DMS53 treated with DMSO at 0.1 percent for 48 hours (cell line): Measurements from ENCODE around the gene REEP1.
A peak's percentile ranks its signal among the peaks of the same experiment; 100 is the strongest.
"Not testable (repeated sequence)": the region's sequence is repeated elsewhere in the genome, so short reads cannot be mapped to it uniquely, and the experiment has no call there.

Experiments
- DNase-seq: peaks from one replicate; lab custom pipeline; 2025; ENCODE audit not compliant: unreplicated experiment; lab: John Stamatoyannopoulos, UW

Gene REEP1

DNA sequence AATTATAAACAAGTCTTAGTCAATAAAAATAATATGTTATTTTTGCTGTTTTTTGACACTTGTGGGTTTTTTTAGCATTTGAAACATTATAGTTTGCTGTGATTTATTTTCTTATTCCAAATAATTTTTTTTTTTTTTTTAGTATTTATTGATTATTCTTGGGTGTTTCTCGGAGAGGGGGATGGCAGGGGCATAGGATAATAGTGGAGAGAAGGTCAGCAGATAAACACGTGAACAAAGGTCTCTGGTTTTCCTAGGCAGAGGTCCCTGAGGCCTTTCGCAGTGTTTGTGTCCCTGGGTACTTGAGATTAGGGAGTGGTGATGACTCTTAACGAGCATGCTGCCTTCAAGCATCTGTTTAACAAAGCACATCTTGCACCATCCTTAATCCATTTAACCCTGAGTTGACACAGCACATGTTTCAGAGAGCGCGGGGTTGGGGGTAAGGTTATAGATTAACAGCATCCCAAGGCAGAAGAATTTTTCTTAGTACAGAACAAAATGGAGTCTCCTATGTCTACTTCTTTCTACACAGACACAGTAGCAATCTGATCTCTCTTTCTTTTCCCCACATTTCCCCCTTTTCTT lies 8.5 kb upstream of the REEP1 start:
- not testable (repeated sequence) for DNase-seq

DNA sequence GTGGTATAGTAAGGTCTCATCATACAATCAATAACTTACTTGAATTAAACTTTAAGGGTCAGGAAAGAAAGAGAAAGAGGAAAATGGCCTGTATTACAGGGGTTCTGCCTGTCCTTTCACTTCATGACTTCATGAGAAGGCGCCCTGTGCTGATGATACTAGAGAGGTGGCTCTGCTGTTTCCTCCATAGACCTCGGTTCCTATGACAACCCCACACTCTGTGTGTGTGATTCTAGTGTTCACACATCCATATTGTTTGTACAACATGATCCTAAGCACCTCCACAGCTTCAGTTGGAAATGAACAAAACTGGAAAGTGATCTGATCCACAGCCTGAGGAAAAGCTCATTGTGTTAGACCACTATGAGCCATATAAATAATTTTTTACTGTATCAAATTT lies 7.0 kb upstream of the REEP1 start:
- peak; percentile 45 for DNase-seq

DNA sequence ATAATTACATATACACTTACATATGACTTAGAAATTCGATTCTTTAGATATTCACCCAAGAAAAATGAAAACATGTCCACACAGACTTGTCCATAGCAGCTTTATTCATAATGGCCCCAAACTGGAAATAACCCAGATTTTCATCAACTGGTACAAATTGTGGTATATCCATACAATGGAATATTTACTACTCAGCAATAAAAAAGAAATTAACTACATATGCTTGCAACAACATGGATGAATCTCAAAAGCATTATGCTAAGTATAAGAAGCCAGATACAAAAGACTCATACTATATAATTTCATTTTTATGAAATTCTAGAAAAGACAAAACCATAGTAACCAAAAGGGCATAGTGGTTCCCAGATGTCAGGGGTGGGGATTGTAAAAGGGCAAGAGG lies 5.1 kb upstream of the REEP1 start:
- DNase-seq = no peak

DNA sequence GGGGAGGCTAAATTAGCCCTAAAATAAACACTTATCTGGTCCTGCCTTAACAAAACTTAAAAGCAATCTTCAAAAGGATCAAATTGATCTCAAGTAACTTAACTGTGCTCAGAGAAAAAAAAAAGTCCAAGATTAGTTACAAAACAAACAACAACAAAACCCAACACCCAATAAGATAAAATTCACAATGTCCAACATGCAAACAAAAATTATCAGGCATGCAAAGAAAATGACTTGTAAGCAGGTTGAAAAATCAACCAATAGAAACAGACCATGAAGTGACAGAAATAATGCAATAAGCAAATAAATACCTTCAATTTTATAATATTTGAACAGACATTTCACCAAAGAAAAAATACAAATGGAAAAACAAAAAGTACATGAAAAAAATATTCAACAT lies 4.0 kb upstream of the REEP1 start:
- no peak for DNase-seq

DNA sequence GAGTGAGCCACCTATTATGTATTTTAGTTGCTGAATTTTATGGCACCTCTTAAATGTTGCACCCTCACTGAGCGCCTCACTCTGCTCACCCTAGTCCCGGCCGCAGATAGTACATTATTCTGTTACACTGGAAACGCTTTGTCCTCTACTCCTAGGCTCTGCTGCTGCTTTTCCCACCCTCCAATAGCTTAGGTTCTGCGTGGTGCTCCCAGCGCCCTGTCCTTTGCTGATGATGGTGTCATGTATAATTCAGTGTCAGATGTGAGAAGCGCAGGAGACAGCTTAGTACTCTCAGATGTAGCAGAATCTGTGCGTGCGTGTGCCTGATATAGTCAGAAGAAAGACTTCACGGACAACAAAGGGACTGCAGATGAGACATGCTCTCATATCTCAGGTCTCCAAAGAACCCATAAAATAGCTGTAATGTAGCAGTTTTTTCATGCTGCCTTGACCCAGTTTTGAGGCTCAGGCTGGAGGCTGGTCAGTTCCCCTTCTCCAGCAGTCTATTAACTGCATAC lies 1.4 kb upstream of the REEP1 start:
- no peak for DNase-seq

DNA sequence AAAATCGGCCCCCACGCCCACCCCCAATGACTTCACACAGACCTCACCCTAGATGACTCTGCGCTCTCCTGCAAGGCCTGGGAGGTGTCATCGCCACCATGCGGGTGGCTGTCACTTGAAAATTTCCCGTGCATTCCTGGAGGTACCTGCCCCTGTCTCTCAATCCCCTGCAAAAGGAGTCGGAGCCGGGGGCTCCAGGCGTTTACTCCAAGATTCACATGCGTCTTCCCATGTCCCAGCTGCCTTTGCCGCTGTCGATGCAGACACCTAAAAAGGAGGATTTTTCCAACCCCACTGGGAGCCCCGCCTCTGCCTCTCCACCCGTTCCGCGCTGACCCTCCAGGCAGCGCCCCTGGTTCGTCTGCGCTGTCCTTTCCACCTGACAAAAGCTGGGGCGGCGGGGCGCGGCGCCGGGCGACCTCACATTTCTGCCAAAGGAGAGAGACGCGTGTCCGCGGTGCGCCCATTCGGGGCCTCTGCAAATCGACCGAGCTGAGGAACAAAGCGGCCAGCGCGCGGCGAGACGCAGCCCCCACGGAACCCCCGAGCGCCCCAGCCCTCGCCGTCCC lies 667 bp downstream of the REEP1 start:
- DNase-seq = no peak

DNA sequence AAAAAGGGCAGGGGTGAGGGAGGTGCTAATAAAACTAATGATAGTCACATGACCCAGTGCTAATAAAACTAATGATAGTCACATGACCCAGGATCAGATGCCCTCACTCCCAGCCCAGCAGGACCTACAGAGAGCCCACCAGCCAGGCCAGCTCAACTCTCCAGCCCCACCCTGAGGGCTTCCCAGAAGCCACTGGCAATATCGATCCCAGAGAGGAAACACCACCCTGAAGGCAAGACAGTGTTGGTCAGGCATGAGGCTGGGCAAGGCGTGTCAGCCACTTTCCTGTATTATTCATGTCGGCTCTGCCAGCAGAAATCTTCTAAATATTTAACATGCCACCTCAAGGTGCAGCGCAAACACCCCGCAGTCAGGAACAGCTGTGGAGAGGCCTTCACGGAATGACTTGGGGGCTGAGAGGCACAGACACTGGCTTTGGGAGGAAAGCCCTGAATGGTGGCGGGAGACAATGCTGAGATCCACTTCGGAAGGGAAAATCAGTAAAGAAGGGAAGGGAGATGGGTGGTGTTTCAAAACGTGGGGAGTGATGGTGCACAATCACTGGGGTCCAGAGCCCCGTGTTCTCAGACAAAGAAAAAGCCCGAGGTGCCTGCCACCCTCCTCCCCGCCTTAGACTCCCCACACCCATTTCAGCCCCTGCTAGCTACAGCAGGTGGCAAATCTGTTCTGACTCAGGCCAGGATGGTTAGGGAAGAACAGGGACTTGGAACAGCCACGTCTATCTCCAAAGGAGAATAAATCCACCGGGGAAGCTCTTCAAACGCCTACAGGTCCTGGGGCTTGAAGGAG lies 1.4 kb downstream of the REEP1 start:
- no peak for DNase-seq

DNA sequence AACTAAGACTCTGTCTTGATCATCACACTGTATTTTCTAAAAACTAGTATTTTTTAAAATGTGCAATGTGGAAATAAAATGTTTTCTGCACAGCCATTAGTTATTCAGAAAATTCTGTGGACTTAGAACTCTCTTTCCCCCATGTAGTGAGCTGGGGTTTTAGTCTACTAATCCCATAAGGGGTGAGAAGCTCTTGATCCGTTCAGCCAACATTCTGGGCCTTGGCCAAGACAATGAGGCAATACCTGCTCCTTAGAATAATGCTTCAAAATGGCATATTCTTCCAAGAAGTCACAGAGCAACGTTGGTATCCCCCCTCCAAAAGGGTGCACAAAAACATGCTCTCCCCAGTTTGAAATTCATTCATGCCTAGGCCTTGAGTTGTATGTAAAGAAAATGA lies 4.0 kb downstream of the REEP1 start:
- DNase-seq = no peak

DNA sequence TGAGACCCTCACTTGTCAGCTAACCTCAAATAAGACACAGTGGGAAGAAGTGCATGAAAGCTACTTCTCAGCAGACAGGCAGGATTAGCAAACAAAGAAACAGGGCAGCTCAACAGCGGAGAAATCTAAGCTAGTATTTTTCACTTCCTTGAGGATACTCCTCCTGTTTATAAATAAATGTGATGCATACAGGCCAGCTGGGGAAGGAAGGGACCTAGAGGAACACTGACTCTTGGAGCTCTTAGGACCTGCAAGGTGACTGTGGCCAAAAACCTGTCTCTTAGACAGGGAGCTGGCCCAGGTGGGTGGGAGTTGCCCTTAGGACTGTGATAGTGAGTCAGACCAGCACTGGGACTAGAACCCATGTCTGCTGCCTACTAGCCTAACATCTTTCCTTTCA lies 4.8 kb downstream of the REEP1 start:
- DNase-seq = no peak

DNA sequence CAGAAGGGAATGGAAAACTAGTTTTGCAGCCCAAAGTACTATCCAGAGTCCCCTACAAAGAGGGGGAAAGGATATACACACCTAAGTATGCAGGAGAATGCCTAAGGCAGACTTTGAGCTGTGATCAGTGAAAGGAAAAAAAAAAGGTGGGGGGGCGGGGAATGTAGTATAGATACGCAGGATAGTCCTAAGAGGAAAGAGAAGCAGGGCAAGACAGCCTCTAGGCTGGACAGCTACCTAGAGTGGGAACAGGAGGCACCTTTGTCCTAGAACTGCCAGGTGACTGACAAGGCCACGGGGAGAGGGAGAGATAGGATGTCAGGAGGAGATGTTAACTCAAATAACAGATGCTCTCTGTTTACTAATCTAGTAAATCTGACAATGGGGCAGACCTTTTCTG lies 6.0 kb downstream of the REEP1 start:
- peak; percentile 86 for DNase-seq

DNA sequence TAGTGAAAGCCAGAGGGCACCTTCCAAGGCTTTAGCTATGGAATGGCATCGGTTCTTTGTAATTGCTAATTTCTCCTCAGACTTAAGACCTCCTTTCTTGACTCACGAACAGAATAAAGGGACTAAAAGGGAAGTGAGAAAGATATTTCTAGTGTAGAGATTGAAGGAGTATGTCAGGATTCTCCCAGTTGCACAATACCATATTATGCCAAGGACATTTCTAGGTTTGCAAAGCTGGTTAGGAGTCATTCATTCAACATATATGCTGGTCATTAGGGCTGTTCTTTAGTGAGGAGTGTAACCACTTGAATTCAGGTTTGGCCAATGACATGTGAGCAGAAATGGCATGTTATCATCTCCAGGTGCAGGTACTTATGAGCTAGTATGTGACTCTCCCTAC lies 7.4 kb downstream of the REEP1 start:
- DNase-seq = no peak

DNA sequence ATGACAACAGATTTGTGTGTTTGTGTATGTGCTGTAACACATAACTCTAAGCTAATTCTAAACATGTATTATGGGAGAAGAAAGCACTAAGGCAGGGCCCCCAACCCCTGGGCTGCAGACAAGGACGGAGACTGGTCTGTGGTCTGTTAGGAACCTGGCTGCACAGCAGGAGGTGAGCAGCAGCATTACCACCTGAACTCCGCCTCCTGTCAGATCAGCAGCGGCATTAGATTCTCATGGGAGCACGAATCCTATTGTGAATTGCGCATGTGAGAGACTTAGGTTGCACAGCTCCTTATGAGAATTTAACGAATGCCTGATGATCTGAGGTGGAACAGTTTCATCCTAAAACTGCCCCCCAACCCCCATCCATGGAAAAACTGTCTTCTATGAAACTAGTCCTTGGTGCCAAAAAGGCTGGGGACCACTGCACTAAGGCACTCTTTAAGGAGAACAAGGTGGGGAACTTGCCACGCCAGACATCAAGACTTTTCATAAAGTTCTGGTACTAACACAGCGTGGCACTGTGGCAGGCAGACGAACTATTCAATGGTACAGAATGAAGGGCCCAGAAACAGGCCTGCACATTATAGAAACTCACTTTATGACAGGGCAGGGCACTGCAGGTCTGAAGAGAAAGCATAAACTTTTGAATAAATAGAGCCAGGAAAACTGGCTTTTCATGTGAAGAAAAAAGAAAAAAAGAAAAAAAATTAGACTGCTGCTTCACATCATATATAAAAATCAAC lies 14.0 kb downstream of the REEP1 start:
- DNase-seq = no peak

DNA sequence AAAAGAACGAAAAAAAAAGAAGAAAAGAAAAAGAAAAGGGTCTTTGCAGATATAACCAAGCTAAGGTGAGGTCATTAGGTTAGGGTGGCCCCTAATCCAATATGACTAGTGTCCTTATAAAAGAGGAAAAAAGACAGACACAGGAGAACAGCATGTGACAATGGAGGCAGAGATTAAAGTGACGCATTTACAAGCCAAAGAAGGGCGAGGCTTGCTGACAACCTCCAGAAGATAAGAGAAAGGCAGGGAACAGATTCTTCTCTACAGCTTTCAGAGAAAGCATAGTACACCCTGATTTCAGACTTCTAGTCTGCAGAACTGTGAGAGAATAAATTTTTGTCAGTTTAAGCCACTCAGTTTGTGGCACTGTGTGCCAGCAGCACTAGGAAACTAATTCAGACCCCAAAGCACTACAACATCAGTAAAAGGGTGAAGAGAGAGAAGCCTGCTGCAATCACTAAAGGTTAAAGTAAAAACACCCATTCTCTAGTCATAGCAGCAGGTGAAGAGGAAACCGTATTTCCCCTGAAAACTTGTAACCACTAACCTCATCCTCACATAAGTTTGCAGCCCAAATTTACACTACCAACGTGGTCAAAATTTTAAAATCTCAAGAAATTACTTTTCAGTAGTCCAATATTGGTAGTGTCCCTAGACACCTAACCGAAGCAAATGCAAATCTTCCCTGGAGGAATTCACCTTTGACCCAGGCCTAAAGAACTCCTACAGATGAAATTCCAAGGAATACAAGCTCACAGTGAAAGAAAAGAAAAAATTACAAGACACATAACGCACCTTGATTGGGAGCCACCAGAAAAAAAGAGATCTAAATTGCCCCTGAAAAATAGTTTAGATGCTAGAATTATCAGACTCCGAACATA lies 17.5 kb downstream of the REEP1 start:
- DNase-seq = no peak

DNA sequence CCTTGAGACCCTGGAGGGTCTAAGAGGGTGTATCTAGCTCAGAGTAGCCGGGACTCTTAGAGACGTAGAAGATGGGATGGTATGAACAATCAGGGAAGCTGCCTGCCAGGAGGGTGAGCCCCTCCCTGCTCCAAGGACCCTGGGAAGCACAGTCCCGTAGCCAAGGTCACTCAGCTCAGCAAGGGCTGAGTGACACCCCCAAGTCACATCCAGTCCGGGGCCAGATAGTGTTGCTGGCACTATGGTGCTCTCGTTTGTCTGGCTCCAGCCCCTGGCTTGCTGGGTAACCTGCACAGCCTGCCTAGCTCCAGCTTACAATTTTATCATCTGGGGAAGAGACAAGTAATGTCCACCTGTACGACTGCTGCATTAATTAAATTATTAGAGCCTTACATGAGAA lies 22.3 kb downstream of the REEP1 start:
- no peak for DNase-seq

DNA sequence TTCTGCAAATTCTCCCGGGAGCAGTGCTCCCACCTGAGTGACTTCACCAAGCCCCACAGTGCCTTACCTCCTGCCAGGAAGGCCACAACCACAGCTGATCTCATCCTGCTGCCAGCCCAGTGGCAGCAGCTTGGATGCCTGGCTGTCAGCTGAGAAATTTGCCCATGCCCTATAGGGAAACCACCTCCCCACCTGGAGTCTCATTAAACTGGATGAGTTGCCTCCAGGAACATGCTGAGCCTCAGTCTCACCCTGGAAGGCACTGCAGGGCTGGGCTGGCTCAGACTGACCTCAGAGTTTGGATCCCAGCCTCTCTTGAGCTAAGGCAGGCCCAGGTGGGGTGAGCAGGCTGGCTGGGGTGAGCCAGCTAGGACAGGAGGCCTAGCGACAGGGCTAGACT lies 23.3 kb downstream of the REEP1 start:
- DNase-seq = no peak

DNA sequence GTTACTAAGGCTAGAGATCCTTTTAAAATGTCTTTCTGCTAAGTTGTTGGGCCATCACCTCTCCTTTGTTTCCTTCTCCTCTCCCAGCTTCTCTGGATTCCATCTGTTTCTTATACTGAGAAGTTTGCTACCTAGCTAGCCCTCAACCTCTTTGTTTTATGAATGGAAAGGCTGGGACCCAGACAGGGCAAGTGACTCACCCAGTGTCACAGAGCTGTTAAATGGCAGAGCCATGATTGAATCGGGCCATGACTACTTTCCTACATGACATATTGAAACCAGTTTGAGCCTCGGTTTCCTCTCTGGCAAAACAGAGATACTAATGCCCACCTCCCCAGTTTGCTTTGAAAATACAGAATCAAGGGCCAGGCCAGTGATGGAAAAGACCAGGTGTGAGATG lies 24.1 kb downstream of the REEP1 start:
- no peak for DNase-seq

DNA sequence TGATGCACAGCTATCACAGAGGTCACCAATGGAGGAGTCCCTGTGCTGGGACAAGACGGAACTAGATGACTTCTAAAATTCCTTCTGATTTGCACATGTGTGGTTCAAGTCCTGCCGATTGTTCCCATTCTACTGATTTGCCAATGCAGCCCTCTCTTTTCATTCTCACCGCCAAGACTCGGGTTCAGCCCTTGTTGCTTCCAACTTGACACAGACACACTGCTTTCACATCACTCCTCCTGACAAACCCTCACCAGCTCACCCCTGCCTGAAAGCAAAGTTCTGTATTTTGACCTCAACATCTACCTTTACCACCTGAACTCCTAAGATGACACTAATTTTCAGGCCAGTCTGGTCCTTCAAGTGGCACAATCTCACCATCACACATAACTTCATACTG lies 25.5 kb downstream of the REEP1 start:
- DNase-seq = no peak

DNA sequence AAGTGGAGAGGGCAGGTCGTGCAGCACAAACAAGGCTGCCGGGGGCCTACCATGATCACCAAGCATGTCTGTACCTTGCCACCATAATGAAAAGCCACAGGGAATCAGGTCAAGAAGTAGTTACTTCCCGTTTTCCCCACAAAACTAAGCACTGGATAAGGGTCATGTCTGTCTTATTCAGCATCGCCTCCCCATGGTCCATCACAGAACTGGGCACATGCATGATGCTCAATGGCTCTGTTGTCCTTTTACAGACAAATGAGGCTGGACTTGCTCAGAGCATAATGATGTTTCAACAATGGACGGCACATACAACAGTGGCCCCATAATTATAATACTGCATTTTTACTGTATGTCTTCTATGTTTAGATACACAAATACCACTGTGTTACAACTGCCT lies 27.5 kb downstream of the REEP1 start:
- no peak for DNase-seq

DNA sequence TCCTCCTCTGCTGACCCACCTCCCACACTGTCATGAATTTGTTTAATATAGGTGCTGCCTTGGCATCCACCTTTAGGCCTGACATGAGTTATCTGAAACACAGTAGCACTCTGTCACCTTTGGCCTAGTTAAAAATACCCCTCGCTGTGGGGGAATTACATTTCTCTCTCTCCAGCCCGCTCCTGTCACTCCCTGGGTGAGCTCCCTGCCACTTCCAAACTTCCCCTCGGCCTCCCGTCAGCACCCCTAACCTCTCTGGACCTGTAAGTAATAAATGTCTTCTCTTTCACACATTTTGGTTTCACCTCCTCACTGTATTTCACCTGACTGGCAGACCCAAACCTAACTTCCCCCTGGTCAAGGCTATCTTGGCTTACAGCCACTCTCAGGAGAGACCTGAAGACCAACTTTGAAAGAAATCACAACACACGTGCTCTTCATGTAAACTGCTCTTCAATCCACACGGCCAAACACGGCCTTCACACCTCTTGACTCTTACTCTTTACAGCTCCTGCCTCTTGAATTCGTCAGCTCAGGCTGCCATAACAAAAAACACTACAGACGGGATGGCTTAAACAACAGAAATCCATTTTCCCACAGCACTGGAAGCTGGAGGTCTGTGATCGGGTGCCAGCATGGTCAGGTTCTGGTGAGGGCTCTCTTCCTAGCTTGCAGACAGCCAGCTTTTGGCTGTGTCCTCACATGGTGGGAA lies 28.3 kb downstream of the REEP1 start:
- no peak for DNase-seq

DNA sequence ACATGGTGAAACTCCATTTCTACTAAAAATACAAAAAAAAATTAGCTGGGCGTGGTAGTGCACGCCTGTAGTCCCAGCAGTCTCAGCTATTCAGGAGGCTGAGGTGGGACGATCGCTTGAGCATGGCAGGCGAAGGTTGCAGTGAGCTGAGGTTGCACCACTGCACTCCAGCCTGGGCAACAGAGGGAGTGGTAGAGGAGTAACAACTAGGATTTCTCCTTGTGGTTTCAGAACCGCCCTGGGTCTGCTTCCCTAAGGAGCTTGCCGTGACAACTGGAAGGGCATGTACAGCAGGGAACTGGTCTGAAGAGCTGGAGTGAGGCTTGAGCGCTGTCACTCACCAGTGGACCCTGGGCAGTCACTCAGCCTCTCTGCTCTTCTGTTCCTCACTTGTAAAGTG lies 29.1 kb downstream of the REEP1 start:
- no peak for DNase-seq
